GM19099 (cell line): ENCODE data around the gene GCC2.
A peak's percentile ranks its signal among the peaks of the same experiment; 100 is the strongest.

Source experiments
- POLR2A ChIP-seq: IDR thresholded peaks from 3 replicates; pipeline ENCODE4 v1.6.1; 2011; ENCODE audit warnings: low read depth; ENCODE audit not compliant: insufficient read length; ENCODE audit errors: extremely low read depth

Gene GCC2

GRCh38 chr2:108448678-108449409 lies at the start of gene GCC2:
GCC2 (plus strand) TSS chr2:108449206; CDS start chr2:108449275, 69 bp downstream.
- peak; percentile 91 for TF ChIP-seq POLR2A

- no peak for TF ChIP-seq POLR2A
Measured at GRCh38 chr2:108399479-108399878, 49.5 kb upstream of the GCC2 start.

- no peak for TF ChIP-seq POLR2A
Measured at GRCh38 chr2:108401800-108402199, 47.2 kb upstream of the GCC2 start.

- TF ChIP-seq POLR2A, result no peak
Measured at GRCh38 chr2:108403494-108403893, 45.5 kb upstream of the GCC2 start.

- no peak for TF ChIP-seq POLR2A
Measured at GRCh38 chr2:108404784-108405397, 44.1 kb upstream of the GCC2 start.

GRCh38 chr2:108407864-108408729 lies 40.9 kb upstream of the GCC2 start:
- TF ChIP-seq POLR2A, result no peak

- no peak for TF ChIP-seq POLR2A
Measured at GRCh38 chr2:108409768-108410167, 39.2 kb upstream of the GCC2 start.

- TF ChIP-seq POLR2A, result no peak
Measured at GRCh38 chr2:108412995-108413710, 35.9 kb upstream of the GCC2 start.

- no peak for TF ChIP-seq POLR2A
Measured at GRCh38 chr2:108413711-108414095, 35.3 kb upstream of the GCC2 start.

GRCh38 chr2:108414256-108414876 lies 34.6 kb upstream of the GCC2 start:
- TF ChIP-seq POLR2A, result no peak

GRCh38 chr2:108414945-108415344 lies 34.1 kb upstream of the GCC2 start:
- TF ChIP-seq POLR2A, result no peak

- TF ChIP-seq POLR2A, result no peak
Measured at GRCh38 chr2:108417254-108417653, 31.8 kb upstream of the GCC2 start.

- TF ChIP-seq POLR2A, result no peak
Measured at GRCh38 chr2:108418416-108418815, 30.6 kb upstream of the GCC2 start.

- TF ChIP-seq POLR2A, result no peak
Measured at GRCh38 chr2:108423067-108423466, 25.9 kb upstream of the GCC2 start.
